ENCODE results near the gene GLB1L3. TPM values are rescaled to one million over a fixed set of nuclear protein-coding genes. Genes with fewer than 3 reads are reported as not detected.
"Not testable (repeated sequence)": the region's sequence is repeated elsewhere in the genome, so short reads cannot be mapped to it uniquely, and the experiment has no call there.

GLB1L3 gene
- total RNA-seq, 4 donors from 2014 or later, result 0.16 TPM; not detected in 3

DNA sequence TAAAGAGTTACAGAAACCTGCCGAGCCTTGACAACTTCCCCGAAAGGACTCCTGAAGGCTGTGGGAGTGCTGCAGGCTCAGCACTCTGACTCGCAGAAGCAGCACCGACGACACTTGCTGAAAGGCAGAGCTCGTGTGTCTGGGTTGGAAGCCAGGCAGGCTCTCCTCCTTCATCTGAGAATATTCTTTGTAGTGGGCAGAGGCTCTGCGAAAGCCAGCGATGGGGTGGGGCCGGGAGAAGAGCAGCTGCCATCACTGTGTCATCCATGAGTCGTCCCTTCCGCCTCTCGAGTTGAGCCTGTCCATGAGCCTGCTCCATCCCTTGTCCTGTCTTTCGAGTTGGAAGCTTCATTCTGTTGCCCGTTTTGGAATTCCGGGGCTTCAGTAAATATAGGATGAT lies 67.5 kb downstream of the GLB1L3 start:
- in situ Hi-C loops (cut with MboI; ENCODE audit: low pct_ligation_motif_present in 1 of 4, low pct_unique_long_range_greater_than_20kb in 1 of 4, low sequenced_read_pairs in 3 of 4), result no loop called here

DNA sequence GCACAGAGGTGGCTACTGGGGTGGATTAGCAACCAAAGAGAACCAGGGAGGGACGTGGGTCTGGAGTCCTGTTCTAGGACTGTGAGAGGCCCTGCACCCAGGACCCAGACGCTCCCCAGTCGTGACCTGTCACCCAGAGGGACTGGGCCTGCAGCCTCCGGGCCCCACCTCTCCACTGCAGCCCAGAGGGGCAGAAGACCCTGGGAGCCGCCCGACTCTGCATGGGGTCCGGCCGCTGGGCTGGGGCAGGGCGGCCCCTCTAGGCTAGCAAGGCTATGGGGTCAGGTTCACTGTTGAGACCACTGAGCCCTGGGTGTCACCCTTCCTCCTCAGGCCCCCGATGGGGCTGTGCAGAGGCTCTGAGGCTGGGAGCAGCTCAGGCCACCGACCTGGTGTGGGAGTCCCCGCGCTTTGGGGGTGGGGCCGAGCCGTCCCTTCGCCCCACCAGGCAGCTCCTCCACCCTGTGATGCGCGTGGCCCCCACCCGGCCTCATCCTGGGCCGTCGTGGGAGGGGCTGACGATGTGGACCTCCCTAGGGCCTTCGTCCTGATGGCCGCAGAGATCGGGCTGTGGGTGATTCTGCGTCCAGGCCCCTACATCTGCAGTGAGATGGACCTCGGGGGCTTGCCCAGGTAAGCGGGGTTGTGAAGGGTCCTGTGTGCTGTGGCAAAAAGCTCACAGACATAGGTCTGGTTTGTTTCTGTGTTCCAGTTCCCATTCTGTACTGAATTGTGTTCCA lies 68.5 kb downstream of the GLB1L3 start:
- DNase-seq; H3K9me3 ChIP-seq; H3K27ac ChIP-seq; H3K27me3 ChIP-seq; intact Hi-C loops (cut with DNase I; ENCODE audit: low total_unique reads); H3K36me3 ChIP-seq; H3K4me3 ChIP-seq; in situ Hi-C loops (cut with MboI; ENCODE audit: low pct_ligation_motif_present in 1 of 4, low pct_unique_long_range_greater_than_20kb in 1 of 4, low sequenced_read_pairs in 3 of 4): not testable (repeated sequence)
- 72% methylated on average over 17 of the region's 28 CpGs; no CpG with 5 or more reads in 1 of the 2 donors for WGBS, 2 donors (ENCODE audit: low coverage in 1 of 2)
- peaks cover 5 to 12% (median 7%) of the 10 kb centered on the region in 4 donors for H3K4me1 ChIP-seq

More for the DNA sequence above, 67.5 kb downstream of the GLB1L3 start:
- H3K4me3 ChIP-seq, result no peak overlapping the region
- WGBS, 2 donors (ENCODE audit: low coverage in 1 of 2), result 84 to 88% methylated on average over 5 to 15 of the region's 15 CpGs
- H3K9me3 ChIP-seq, result no peaks in the 10 kb centered on the region
- no peaks in the 10 kb centered on the region for H3K27me3 ChIP-seq
- DNase-seq, result no peak
- intact Hi-C loops (cut with DNase I; ENCODE audit: low total_unique reads), result no loop called here
- TF ChIP-seq, protein P1, sequence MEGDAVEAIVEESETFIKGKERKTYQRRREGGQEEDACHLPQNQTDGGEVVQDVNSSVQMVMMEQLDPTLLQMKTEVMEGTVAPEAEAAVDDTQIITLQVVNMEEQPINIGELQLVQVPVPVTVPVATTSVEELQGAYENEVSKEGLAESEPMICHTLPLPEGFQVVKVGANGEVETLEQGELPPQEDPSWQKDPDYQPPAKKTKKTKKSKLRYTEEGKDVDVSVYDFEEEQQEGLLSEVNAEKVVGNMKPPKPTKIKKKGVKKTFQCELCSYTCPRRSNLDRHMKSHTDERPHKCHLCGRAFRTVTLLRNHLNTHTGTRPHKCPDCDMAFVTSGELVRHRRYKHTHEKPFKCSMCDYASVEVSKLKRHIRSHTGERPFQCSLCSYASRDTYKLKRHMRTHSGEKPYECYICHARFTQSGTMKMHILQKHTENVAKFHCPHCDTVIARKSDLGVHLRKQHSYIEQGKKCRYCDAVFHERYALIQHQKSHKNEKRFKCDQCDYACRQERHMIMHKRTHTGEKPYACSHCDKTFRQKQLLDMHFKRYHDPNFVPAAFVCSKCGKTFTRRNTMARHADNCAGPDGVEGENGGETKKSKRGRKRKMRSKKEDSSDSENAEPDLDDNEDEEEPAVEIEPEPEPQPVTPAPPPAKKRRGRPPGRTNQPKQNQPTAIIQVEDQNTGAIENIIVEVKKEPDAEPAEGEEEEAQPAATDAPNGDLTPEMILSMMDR (IDR thresholded peaks at IDR 0.05), result no peak
- TF ChIP-seq EP300 (IDR thresholded peaks at IDR 0.05; ENCODE audit: low read depth) (no peak), POLR2A (IDR thresholded peaks at IDR 0.05) (no peak), POLR2AphosphoS5 (IDR thresholded peaks at IDR 0.05) (no peak)
- no peaks in the 10 kb centered on the region for H3K36me3 ChIP-seq
- peaks cover 5 to 16% (median 10%) of the 10 kb centered on the region in 4 donors for H3K4me1 ChIP-seq
- no peak overlapping the region for H3K27ac ChIP-seq

DNA sequence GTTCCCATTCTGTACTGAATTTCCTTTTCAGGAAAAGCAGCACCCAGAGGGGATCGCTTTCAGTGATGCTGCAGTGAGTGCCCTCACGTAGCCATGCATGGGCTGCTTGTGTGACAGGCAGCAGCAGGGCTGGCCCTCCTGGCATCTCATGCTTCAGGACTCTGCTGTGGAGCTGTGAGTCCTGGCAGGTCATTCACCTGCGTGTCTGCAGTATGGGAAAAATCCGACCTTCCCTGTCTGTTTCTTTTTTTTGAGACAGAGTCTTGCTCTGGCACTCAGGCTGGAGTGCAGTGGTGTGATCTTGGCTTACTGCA lies 69.0 kb downstream of the GLB1L3 start:
- DNase-seq, result no peak
- TF ChIP-seq, protein P1 (IDR thresholded peaks at IDR 0.05), result no peak
- no peak for TF ChIP-seq POLR2AphosphoS5 (IDR thresholded peaks at IDR 0.05)
- TF ChIP-seq POLR2A (IDR thresholded peaks at IDR 0.05), result no peak
- no peak for TF ChIP-seq EP300 (IDR thresholded peaks at IDR 0.05; ENCODE audit: low read depth)
- 77% methylated on average over 4 of the region's 4 CpGs; no CpG with 5 or more reads in 1 of the 2 donors for WGBS, 2 donors (ENCODE audit: low coverage in 1 of 2)
- no peaks in the 10 kb centered on the region for H3K9me3 ChIP-seq
- H3K4me3 ChIP-seq, result no peak overlapping the region
- no peaks in the 10 kb centered on the region for H3K36me3 ChIP-seq
- intact Hi-C loops (cut with DNase I; ENCODE audit: low total_unique reads), result no loop called here
- no peaks in the 10 kb centered on the region for H3K27me3 ChIP-seq
- H3K27ac ChIP-seq, result no peak overlapping the region
- in situ Hi-C loops (cut with MboI; ENCODE audit: low pct_ligation_motif_present in 1 of 4, low pct_unique_long_range_greater_than_20kb in 1 of 4, low sequenced_read_pairs in 3 of 4), result no loop called here
- H3K4me1 ChIP-seq, result peaks cover 3 to 7% (median 6%) of the 10 kb centered on the region in 4 donors

DNA sequence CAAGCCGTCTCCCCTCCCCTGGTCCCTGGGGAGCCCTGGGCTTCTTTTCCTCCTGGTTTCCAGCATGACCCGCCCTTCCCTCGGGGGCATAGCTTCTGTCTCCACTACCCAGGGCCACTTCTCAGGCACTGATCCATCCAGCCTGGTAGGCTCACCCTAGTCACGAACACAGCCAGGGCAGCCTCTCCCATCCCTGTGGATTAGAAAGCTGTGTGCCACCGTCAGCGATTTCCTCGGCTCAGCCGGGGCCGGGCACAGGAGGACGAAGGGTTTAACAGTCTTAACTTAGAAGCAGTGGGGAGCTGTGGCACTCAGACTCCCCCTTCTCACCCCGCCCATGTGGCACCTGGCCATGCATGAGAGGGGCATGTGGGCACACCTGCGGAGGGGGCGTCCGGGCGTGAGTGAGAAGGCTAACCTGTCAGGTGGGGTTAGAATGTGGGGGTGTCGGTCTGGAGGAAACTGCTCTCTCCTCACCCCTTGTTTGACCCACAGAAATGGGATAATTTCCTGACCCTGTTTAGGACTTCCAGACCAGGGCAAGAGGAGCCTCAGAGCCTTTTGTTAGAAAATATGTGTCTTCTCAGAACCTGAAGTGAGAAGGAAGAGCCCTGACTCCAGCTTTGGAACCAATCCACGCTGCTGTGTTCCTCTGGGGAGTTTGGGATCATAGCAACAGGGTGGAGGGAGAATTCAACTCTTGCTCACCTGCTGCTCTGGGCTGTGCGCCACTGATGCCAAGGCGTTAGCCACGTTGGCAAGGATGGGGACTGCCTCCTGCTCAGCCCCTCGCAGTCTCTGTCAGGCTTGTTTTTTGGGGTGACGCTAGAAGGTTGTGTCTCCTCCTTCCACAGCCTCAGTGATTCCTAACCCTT lies 70.2 kb downstream of the GLB1L3 start:
- Histone ChIP-seq H3K27ac (no peak overlapping the region), H3K4me1 (no peaks in the 10 kb centered on the region), H3K27me3 (no peaks in the 10 kb centered on the region), H3K36me3 (no peaks in the 10 kb centered on the region), H3K4me3 (no peak overlapping the region), H3K9me3 (no peaks in the 10 kb centered on the region)
- intact Hi-C loops (cut with DNase I; ENCODE audit: low total_unique reads) (no loop called here), in situ Hi-C loops (cut with MboI; ENCODE audit: low pct_ligation_motif_present in 1 of 4, low pct_unique_long_range_greater_than_20kb in 1 of 4, low sequenced_read_pairs in 3 of 4) (no loop called here)
- DNase-seq, result no peak
- 88 to 89% methylated on average over 5 to 22 of the region's 22 CpGs for WGBS, 2 donors (ENCODE audit: low coverage in 1 of 2)
- TF ChIP-seq, protein P1 (IDR thresholded peaks at IDR 0.05), result no peak
- no peak for TF ChIP-seq POLR2AphosphoS5 (IDR thresholded peaks at IDR 0.05)
- TF ChIP-seq EP300 (IDR thresholded peaks at IDR 0.05; ENCODE audit: low read depth), result no peak
- no peak for TF ChIP-seq POLR2A (IDR thresholded peaks at IDR 0.05)
